Stimulated activated CD4-positive, alpha-beta T cell treated with anti-CD3 and anti-CD28 coated beads, Interleukin-15, amount 100 ng/mL, for 1 hour (primary cell): Measurements from ENCODE around the gene DRP2.
"Not testable (repeated sequence)": the region's sequence is repeated elsewhere in the genome, so short reads cannot be mapped to it uniquely, and the experiment has no call there.

ENCODE experiments used
- DNase-seq, 2 donors: peaks; one replicate each; pipeline ENCODE4 v3.0.0-alpha.2; 2020; ENCODE audit warnings: low read depth in 1 of 2, low spot score in 1 of 2

Gene DRP2, protein sequence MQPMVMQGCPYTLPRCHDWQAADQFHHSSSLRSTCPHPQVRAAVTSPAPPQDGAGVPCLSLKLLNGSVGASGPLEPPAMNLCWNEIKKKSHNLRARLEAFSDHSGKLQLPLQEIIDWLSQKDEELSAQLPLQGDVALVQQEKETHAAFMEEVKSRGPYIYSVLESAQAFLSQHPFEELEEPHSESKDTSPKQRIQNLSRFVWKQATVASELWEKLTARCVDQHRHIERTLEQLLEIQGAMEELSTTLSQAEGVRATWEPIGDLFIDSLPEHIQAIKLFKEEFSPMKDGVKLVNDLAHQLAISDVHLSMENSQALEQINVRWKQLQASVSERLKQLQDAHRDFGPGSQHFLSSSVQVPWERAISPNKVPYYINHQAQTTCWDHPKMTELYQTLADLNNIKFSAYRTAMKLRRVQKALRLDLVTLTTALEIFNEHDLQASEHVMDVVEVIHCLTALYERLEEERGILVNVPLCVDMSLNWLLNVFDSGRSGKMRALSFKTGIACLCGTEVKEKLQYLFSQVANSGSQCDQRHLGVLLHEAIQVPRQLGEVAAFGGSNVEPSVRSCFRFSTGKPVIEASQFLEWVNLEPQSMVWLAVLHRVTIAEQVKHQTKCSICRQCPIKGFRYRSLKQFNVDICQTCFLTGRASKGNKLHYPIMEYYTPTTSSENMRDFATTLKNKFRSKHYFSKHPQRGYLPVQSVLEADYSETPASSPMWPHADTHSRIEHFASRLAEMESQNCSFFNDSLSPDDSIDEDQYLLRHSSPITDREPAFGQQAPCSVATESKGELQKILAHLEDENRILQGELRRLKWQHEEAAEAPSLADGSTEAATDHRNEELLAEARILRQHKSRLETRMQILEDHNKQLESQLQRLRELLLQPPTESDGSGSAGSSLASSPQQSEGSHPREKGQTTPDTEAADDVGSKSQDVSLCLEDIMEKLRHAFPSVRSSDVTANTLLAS

DNA sequence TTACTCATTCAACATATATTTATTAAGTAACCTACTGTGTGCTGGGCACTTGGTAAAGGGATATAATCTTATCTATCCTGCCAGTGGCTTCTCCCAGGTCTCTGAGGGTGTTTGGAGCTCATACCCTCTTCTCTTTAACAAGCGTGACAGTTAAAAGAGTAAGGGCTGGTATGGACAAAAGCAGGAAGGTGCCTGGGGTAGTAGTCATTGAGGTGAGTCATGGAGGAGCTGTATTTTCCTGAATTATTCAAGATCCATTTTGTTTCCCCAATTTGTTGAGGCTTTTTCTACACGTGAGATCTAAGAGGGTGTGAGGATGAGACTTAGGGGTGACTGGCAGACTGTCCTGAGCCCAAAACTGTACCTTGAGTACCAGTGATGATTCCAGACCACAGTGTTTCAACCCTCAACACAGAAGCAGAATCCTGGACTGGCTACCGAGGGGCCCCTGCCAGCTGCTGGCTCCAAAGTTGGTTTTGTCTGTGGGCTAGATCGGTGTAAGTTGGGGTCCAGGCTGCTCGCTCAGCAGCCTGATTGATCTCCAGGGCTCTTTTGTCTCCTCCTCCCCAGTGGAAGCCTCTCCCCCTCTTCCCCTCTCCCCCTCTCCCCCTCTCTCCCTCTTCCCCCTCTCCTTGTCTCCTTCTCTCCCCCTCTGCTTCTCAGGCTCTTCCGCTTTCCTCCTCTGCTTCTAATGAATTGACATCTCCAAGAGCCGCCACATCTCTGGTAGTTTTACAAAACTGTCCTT lies at the start of gene DRP2:
DRP2 (plus strand) TSS at position 671 of the 748 bp plus-strand sequence. CDS start 11,862 bp downstream, outside the sequence.
- no peak for DNase-seq

GRCh38 chrX:101171883-101172400 lies 47.6 kb upstream of the DRP2 start:
- DNase-seq = no peak

GRCh38 chrX:101176439-101176838 lies 43.1 kb upstream of the DRP2 start:
- DNase-seq = no peak

DNA sequence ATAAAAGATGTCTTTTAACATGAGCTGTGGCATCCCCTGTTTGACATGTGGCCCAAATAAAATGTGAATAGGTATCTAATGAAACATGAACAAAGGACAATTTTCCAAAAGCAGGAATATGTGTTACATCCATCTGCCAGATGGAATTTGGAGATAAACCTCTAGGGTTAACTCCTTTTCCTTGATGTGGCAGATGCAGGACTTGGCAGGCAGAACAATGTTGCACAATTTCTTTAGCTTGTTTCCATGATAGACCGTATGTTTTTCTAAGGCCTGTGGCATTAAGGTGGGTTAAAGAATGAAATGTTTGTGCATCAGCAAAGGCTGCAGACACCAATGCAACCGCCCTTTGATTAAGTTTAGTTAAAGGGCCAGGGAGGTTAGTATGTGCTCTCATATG lies 34.7 kb upstream of the DRP2 start:
- not testable (repeated sequence) for DNase-seq

DNA sequence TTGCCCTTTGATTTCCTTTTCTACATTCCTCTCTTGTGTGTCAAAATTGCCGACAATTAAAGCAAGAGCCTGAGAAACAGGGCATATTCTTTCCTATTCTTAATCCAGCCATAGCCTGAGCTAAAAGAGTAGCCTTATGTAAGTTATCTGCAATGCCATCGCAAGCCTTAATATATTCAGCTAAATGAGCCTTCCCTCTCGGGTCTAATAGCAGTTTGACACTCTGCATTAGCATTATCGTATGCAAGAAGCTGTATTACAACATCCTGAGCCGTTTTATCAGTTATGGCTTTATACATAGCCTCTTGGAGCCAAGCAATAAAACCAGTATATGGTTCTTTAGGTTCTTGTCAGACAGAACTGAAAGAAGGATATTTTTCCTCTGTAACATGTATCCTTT lies 31.6 kb upstream of the DRP2 start:
- DNase-seq = not testable (repeated sequence)

GRCh38 chrX:101190736-101191135 lies 28.9 kb upstream of the DRP2 start:
- no peak for DNase-seq

- no peak for DNase-seq
Observed at GRCh38 chrX:101191217-101191750, 28.3 kb upstream of the DRP2 start.

DNA sequence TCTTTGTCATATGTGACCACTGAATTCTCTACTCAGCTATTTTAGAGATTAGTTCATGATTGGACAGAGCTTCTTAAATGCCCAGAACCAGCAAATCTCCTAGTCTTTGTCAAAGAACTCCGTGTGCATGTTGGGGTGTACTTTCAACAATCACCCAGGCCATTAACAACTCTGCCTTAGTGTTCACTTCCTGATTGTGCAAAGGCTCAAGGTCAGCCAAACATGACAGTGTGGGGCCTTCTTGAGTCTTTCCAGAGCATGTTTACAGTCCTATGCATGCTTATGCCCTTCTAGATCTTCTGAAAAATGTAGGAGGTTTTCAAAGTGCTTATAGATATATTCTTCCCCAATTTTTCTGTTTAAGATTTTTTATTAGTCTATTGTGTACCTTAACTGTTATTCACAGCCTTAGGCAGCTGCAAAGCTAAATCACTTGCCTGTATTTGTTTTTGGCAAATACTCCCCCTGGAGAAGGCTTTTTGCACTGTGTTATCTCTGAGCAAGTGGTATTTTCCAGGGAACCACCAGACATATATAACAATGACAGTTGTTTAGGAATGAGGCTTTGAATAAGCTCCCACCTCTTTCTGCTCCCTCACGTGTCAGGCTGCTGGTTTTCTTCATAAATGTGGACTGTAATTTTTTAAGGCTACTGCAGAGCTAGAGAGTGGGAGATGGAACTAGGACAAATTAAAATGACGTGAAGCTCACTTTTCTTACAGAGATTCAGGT lies 24.0 kb upstream of the DRP2 start:
- no peak for DNase-seq

DNA sequence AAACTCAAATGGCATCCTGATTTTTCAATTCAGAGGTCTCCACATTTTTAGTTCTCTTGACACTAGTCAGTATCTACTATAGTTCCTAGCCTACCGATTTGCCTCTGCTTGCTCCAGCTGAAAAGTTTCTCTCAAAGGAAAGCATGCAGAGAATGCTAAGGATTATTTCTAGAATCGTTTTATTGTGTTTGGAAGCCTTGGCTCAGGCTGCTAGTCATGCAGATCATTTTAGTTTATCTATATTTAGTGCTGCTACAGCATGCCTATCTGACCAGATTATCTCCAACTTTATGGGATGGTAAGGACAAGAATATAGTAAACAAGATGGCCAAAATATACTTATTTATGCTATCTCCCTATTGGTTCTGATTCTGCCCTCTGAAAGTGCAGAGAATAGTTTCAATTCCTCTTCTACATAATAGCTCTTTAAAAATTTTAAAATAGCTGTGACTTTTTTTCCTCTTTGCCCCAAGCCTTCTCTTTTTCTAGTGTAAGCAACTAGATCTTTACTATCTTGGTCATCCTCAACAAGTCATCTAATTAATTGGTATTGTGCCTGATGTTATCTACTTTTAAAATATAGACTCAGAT lies 15.7 kb upstream of the DRP2 start:
- no peak for DNase-seq

DNA sequence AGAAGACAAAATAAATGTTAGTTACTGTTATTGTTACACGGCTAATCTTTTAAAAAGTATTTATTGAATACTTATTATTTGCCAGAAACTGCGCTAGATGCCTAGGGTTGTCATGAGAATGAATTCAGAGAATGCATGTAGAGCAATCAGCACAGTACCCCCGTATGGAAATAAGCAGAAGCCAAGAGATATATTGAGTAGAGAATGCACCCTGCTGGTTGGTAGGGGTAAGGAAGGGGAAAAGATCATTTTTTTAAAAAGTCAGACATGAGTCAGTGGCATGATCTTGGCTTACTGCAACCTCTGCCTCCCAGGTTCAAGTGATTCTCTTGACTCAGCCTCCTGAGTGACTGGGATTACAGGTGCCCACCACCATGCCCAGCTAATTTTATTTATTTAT lies 13.1 kb upstream of the DRP2 start:
- no peak for DNase-seq

GRCh38 chrX:101208152-101208905 lies 11.3 kb upstream of the DRP2 start:
- no peak for DNase-seq

- DNase-seq = no peak
Observed at GRCh38 chrX:101210630-101211029, 9.0 kb upstream of the DRP2 start.

DNA sequence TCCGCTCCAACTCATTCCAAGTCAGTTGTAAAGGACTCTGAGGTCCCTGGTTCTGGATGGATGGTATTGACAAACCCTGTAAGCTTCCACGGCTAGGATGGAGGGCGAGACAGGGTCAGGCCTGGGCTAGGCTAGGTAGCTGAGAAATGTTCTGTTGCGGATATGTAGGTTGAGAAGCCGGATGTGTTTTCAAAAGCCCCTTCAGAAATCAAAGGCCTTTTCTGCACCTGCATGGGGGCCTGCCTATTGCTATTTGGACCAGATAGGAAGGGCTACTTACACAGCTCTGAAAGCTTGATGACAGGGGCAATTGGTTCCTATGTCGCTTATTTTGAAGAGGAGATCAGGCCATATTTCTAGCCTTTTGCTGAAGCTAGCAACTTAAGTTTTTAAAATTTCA lies 1.9 kb upstream of the DRP2 start:
- DNase-seq = no peak

DNA sequence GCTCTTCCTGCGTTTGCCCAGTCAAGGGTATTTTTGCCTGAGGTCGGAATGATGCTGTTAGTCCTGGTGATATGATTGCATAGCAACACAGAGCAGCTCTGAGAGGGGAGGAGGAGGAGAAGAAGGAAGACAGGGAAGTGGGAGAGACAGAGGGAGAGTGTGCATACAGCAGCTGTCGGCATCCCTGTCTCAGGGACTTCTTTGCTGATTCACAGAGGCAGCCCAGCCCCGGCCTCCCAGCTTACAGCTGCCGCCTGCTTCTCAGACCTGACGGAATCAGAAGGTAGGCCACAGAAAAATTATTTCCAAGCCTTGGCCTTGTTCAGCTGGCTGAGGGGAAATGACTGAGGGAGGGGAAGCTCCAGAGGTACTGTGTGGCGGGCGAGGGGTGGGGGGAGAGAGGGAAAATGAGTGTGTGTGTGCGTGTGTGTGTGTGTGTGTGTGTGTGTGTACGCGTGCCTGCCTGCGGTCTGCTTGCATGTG lies 319 bp downstream of the DRP2 start:
- no peak for DNase-seq

GRCh38 chrX:101220662-101221260 lies 1.2 kb downstream of the DRP2 start:
- no peak for DNase-seq

DNA sequence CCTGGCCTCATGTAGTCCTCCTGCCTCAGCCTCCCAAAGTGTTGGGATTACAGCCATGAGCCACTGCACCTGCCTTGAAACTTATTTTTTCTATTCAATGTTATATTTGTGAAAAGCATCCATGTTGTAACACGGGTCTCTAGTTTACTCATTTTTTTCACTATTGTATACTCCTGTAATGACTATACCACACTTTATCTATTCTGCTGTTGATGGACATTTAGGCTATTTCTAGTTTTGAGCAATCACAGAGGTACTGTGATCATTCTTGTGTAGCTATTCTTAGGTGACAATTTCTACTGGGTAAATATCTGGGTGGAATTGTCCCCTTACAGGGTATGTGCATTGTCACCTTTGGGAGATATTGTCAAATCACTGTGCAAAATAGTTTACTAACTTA lies 3.6 kb downstream of the DRP2 start:
- no peak for DNase-seq

DNA sequence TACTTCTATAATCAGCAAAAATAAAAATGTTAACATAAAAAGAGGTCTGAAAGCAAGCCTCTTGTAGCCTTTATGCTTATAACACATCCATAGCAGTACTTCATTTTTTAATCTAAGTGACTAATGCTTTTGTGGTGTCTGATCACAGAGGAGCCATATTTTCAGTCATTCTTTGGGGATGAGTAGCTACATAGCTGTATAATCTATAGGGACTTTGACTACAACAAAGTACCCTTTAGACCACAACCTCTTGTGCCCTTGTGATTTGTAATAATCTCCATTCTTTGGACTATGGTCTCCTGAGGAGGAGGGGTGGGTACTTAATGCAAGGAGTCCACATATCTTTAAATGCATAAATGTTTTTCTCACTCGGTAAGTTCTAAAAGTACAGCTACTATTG lies 9.6 kb downstream of the DRP2 start:
- no peak for DNase-seq

DNA sequence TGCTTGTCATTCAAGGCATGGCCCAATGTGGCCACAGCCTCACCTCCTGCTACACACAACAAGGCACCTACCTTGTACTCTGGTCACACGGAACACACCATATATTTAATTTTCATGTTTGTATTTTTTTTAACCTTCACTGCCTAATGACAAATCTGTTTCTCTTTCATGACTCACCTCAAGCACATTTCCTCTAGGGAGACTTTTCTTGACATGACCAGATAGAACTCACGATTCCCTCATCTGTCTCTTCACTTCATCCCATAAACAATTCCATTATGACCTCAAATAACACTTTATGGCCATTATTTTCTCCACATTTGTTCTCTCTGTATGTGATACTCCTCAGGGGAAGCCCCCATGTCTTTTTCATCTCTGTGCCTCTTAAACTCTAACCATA lies 11.1 kb downstream of the DRP2 start:
- no peak for DNase-seq

GRCh38 chrX:101231080-101231479 lies 11.5 kb downstream of the DRP2 start:
- no peak for DNase-seq
